Mucosa of descending colon (tissue), 3 donors: Measurements from ENCODE around the gene OBSL1. TPM values are rescaled to one million over a fixed set of nuclear protein-coding genes. Genes with fewer than 3 reads are reported as not detected.

Experiments used
- ATAC-seq: fragments of 200-7000 bp; cut with Tn5 transposase; one replicate; pipeline ENCODE4 v1.9.1; 2020; ENCODE audit warnings: mild to moderate bottlenecking, moderate library complexity
- DNase-seq, 3 donors: peaks; one replicate each; pipeline ENCODE4 v3.0.0-alpha.2; 2020
- H3K36me3 ChIP-seq: fragments of 200-600 bp; one replicate; pipeline ENCODE4 v1.8.0; 2021; ENCODE audit warnings: low read depth, mild to moderate bottlenecking
- H3K4me1 ChIP-seq: fragments of 200-600 bp; one replicate; pipeline ENCODE4 v1.8.0; 2021; ENCODE audit warnings: low read depth, mild to moderate bottlenecking
- H3K4me3 ChIP-seq: fragments of 200-600 bp; one replicate; pipeline ENCODE4 v1.8.0; 2021; ENCODE audit warnings: mild to moderate bottlenecking
- H3K9me3 ChIP-seq: fragments of 200-600 bp; one replicate; pipeline ENCODE4 v1.8.0; 2021; ENCODE audit warnings: mild to moderate bottlenecking
- intact Hi-C, 2 donors: fragments of 100-400 bp; cut with DNase I in 1 of 2; cut with micrococcal nuclease in 1 of 2; formaldehyde crosslinking; loops; one replicate each; pipeline versions ENCODE4 v1.11.0 to v1.11.1; 2022; cut with DNase I, micrococcal nuclease
- microRNA-seq: library from miRNA; unstranded; fragments of <30 nt; microRNA quantifications from one replicate; pipeline ENCODE4, GENCODE V29; 2019
- total RNA-seq, 3 donors: library from RNA; stranded (reverse); fragmentation: NEBNext Ultra II Directional in 2 of 3; extraction: Animal tissue kit (Norgen Biotek cat#: 25700) in 2 of 3; gene quantifications; one replicate each; pipeline versions ENCODE4 v1.2.1 to v1.2.4, GENCODE V29; 2021 to 2023
- TF ChIP-seq, protein P1 (sequence below): fragments of 200-600 bp; IDR thresholded peaks from one replicate; pipeline ENCODE4 v1.8.0; 2022; ENCODE audit warnings: antibody characterized with exemption, mild to moderate bottlenecking
- donor health status: DM: no; HTN: no; CAD: no; lungs with moderate emphysema.
- donor health status: DM: no; HTN: no; CAD: no.
- donor health status: DM: no; HTN: yes; CAD: no.

Gene OBSL1
- total RNA-seq, 3 donors from 2014 or later = 7.6 to 53.0 (median 12.6) TPM

DNA sequence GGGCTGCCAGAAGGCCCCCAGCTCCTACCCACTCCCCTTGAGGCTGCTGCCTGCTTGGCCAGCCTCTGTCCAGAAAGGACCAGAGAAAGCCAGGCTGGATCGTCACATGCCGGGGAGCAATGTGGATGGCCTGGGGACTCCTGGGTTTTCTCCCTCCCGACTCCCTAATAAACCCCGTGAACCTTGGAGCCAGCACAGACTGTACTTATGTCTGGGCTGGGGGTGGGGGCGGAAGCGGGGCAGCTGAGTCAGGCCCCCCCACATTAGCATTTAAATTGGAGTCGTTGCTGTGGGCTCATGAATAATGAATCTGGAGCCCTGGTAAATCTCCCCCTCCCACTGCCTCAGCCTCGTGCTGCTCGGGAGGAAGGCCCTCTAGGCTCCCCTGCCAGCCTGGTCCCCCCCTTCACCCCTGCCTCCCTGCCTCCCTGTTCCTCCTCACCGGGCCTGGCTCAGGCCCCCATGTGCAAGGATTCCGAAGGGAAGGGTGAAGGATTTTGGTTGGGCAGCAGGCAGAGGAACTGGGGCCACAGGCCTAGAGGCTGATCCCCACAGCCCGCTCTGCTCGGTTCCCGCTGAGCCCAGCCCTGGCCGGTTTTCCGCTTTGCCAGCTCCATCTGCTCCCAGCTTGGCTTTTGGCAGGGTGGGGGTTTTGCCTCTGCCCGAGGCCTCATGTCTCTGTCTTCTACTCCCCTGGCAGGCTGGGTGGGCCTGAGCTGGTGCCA is 64.4 kb downstream of the OBSL1 start:
- H3K9me3 ChIP-seq = no peaks in the 10 kb centered on the region
- intact Hi-C loops = no loop called here
- ATAC-seq (no peak), DNase-seq (peak in 1 of 3 donors; percentile 45)
- H3K4me1 ChIP-seq = peaks cover 12% of the 10 kb centered on the region
- TF ChIP-seq, protein P1, sequence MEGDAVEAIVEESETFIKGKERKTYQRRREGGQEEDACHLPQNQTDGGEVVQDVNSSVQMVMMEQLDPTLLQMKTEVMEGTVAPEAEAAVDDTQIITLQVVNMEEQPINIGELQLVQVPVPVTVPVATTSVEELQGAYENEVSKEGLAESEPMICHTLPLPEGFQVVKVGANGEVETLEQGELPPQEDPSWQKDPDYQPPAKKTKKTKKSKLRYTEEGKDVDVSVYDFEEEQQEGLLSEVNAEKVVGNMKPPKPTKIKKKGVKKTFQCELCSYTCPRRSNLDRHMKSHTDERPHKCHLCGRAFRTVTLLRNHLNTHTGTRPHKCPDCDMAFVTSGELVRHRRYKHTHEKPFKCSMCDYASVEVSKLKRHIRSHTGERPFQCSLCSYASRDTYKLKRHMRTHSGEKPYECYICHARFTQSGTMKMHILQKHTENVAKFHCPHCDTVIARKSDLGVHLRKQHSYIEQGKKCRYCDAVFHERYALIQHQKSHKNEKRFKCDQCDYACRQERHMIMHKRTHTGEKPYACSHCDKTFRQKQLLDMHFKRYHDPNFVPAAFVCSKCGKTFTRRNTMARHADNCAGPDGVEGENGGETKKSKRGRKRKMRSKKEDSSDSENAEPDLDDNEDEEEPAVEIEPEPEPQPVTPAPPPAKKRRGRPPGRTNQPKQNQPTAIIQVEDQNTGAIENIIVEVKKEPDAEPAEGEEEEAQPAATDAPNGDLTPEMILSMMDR = no peak
- no peak overlapping the region for H3K4me3 ChIP-seq
- no peaks in the 10 kb centered on the region for H3K36me3 ChIP-seq

DNA sequence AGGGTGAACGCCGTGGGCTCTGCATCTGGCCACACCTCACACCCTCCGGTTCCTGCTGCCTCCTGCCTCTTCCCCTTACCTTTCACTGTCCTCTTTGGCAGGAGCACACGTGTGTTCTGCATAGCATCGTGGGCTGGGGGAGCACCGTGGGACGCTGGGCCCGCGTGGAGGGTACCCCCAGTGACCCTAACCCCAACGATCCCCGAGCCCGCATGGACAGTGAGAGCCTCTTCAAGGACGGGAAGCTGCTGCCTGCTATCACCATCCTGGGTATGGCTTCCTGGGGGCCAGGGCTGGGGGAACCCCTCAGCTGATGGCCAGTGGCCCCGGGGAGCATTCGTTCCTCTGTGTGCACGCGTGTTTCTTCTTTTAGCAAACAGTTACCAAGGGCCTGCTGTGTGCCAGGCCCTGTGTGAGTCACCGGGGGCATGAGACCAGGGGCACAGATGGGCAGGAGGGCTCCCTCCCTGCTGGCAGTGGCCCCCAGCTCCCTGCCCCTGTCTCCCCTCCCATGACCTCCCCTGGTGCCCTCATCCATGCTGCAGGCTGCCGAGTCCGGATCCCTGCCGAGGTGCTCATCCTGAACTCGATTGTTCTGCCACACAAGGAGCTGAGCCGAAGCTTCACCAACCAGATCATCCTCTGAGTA is 65.1 kb downstream of the OBSL1 start:
- TF ChIP-seq, protein P1 = no peak
- no peak for ATAC-seq
- peak in 1 of 3 donors; percentile 31 for DNase-seq
- Histone ChIP-seq H3K4me1 (peaks cover 12% of the 10 kb centered on the region), H3K9me3 (no peaks in the 10 kb centered on the region), H3K4me3 (no peak overlapping the region), H3K36me3 (no peaks in the 10 kb centered on the region)
- intact Hi-C loops = no loop called here

GRCh38 chr2:219505585-219505984 is 65.8 kb downstream of the OBSL1 start:
- no peaks in the 10 kb centered on the region for H3K36me3 ChIP-seq
- H3K4me3 ChIP-seq = no peak overlapping the region
- H3K4me1 ChIP-seq = peaks cover 12% of the 10 kb centered on the region
- ATAC-seq (no peak), DNase-seq (no peak)
- TF ChIP-seq, protein P1 = no peak
- intact Hi-C loops = no loop called here
- H3K9me3 ChIP-seq = no peaks in the 10 kb centered on the region

DNA sequence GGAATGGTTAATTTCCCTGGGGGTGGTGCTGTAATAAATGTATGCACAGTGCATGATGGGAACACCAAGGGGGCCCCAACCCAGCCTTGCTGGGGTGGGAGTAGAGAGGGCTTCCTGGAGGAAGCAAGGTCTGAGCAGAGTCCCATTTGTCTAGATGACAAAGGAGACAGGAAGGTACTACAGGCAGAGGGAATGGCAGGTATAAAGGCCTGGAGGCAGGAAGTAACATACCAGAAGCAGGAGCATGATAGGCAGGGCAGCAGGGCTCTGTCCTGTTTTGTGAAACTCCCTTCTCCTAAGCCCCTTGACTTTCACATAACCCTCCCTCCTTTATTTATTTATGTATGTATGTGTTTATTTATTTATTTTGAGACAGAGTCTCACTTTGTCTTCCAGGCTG is 68.7 kb downstream of the OBSL1 start:
- Histone ChIP-seq H3K4me1 (peaks cover 13% of the 10 kb centered on the region), H3K36me3 (no peaks in the 10 kb centered on the region), H3K4me3 (no peak overlapping the region), H3K9me3 (no peaks in the 10 kb centered on the region)
- intact Hi-C loops = no loop called here
- DNase-seq (no peak), ATAC-seq (no peak)
- TF ChIP-seq, protein P1 = no peak

DNA sequence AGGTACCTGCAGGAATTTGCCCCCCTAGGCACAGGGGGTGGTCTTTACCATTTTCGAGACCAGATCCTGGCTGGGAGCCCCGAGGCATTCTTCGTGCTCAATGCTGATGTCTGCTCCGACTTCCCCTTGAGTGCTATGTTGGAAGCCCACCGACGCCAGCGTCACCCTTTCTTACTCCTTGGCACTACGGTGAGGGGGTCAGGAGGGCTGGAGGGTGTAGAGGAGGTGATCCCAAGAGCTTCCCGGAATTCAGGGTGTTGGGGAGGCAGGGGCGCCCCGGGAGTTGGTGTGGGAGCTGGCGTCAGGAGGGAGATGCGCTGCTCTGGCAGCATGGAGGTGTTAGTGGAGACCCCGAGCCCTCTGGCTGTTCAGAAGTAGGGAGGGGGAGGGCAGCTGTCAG is 69.5 kb downstream of the OBSL1 start:
- TF ChIP-seq, protein P1 = no peak
- no peaks in the 10 kb centered on the region for H3K9me3 ChIP-seq
- H3K4me3 ChIP-seq = no peak overlapping the region
- ATAC-seq (no peak), DNase-seq (no peak)
- intact Hi-C loops = no loop called here
- H3K36me3 ChIP-seq = no peaks in the 10 kb centered on the region
- H3K4me1 ChIP-seq = peaks cover 20% of the 10 kb centered on the region

Small RNA genes within 50 kb of the gene (microRNA-seq; reads per million reads assigned to microRNA genes)
- not detected for gene MIR3132

Other genes starting within 250 kb of the OBSL1 start
- not detected for gene RESP18, start 238.8 kb downstream of the OBSL1 start, total RNA-seq
- 100 to 1,000 TPM in 2 of 3 donors, 10 to 100 TPM in 1; 75.7 to 127 (median 125) TPM for gene DNPEP, start 183.6 kb downstream of the OBSL1 start, total RNA-seq
- gene DES, start 153.2 kb downstream of the OBSL1 start, total RNA-seq = 1,000 to 10,000 TPM in 1 of 3 donors, 100 to 1,000 TPM in 1, 10 to 100 TPM in 1; 65.4 to 4,715 (median 359) TPM
- gene SPEG, start 136.7 kb downstream of the OBSL1 start, total RNA-seq = 100 to 1,000 TPM in 1 of 3 donors, 10 to 100 TPM in 1, 1 to 10 TPM in 1; 7.9 to 242 (median 22.2) TPM
- gene GMPPA, start 72.6 kb downstream of the OBSL1 start, total RNA-seq = 10 to 100 TPM; 33.6 to 52.6 (median 43.6) TPM
- gene ASIC4, start 57.1 kb downstream of the OBSL1 start, total RNA-seq = under 1 TPM in 1 of 3 donors, not detected in 2; 0.09 TPM
- 10 to 100 TPM; 19.4 to 25.9 (median 20.5) TPM for gene CHPF, start 27.7 kb downstream of the OBSL1 start, total RNA-seq
- 1 to 10 TPM in 2 of 3 donors, under 1 TPM in 1; 0.69 to 2.7 (median 2.7) TPM for gene TMEM198, start 27.5 kb downstream of the OBSL1 start, total RNA-seq
- gene INHA, start 771 bp upstream of the OBSL1 start, total RNA-seq = under 1 TPM in 1 of 3 donors, not detected in 2; 0.19 TPM
- gene STK11IP, start 26.3 kb upstream of the OBSL1 start, total RNA-seq = 10 to 100 TPM; 34.6 to 42.0 (median 39.6) TPM
- 1 to 10 TPM in 1 of 3 donors, under 1 TPM in 2; 0.29 to 3.4 (median 0.34) TPM for gene SLC4A3, start 56.1 kb upstream of the OBSL1 start, total RNA-seq